Smooth muscle cell of bladder (primary cell): ENCODE measurements around the gene INKA1. TPM values are rescaled to one million over a fixed set of nuclear protein-coding genes. Genes with fewer than 3 reads are reported as not detected.

Source experiments
- total RNA-seq: library from RNA; depleted of rRNA; stranded (reverse); fragments of >200 nt; gene quantifications from 2 replicates; pipeline ENCODE4 v1.2.3, GENCODE V29; 2014

Gene INKA1
- 3.1 and 3.7 TPM in 2 replicates for total RNA-seq

DNA sequence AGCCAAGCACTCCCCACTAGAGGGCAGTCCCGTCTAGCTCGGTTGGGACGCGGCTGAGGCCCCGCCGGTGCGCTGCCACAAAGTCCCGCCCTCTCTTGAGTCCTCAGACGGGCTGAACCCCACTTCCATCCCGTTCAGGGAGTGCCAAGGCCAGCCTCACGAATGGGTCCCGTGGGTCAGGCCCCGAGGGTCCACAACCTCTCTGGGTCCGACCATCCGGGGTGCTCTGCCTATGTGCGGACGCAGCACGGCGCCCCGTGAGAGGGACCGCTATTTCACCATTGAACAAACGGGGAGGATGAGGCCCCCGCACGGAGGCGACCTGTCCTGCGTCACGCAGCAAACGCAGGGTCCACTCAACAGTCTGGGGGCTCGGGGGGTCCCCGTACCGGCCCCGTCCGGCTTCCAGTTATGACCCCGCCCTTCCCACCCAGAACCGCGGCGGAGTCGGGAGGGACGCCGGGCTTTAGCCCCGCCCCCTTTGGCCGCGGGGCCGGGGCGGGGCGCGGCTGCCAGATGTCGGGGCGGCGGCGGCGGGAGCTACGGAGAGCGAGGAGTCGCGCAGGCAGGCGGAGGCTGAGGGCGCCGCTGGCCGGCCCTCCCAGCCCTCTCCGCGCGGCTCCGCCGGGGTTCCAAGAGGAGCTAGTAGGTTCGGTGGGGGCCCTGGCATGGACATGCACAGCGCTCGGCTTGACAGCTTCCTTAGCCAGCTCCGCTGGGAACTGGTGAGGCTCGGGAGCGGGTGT is at the start of gene INKA1:
Gene INKA1, plus strand, starts transcription at position 543 of the 746 bp plus-strand sequence. Its CDS starts 132 bp downstream, at position 675.

DNA sequence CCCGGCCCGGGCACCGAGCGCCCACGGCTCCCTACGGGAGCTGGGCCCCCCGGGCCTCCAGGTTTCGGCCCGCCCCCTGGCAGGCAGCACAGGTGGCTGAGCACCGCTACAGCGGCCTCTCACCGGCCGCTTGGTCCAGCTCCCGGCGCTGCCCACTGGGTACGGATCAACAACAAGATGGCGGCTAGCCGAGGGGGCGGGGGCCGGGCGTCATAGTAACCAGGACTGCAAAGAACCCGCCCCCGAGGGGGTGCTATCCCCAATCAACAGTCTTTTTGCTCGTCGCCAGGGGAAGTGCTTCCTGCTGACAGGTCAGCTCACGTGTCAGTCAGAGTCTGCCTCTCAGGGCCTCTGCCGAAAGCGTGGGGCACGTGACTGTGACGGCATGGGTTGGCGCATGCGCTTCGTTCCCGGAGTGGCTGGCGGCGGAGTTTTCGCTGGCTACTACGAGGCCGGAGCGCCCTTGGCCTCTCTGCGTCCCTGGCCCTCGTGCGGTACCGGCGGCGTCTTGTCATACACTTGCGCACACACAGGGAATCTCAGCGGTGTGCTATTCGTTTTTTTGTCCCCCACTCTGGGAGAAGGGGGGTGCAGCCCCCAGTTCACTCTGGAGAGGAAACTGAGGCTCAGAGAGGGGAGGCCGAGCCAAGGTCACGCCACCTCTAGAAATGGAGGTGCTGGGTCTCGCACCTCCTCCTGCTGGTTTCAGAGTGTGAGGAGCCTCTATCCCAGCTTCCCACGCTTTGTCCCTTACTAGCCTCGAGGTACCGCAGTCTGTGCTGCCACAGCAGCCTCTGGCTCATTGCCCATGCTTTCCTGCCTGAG is 16.5 kb upstream of the INKA1 start, which contains the start of gene IP6K1:
Gene IP6K1, minus strand, starts transcription at position 186 of the 825 bp plus-strand sequence. CDS start 38,502 bp downstream, outside the sequence.

GRCh38 chr3:49799761-49800160 is 3.3 kb upstream of the INKA1 start, which contains the start of gene CDHR4:
Gene CDHR4, minus strand, starts transcription at chr3:49799873. Its CDS starts 61 bp downstream, at chr3:49799812.

GRCh38 chr3:49813497-49814174 is 10.6 kb downstream of the INKA1 start, which contains the start of gene UBA7:
Gene UBA7, minus strand, starts transcription at chr3:49813953. Its CDS starts 166 bp downstream, at chr3:49813787.

Other genes with a start within 250 kb of the INKA1 start
- gene BSN, start 248.8 kb upstream of the INKA1 start, total RNA-seq: under 0.01 TPM in 2 replicates
- gene APEH, start 128.9 kb upstream of the INKA1 start, total RNA-seq: 109 and 116 TPM in 2 replicates
- 6.0 TPM in 2 replicates for gene MST1, start 113.8 kb upstream of the INKA1 start, total RNA-seq
- 20.5 and 20.6 TPM in 2 replicates for gene RNF123, start 113.7 kb upstream of the INKA1 start, total RNA-seq
- gene AMIGO3, start 83.6 kb upstream of the INKA1 start, total RNA-seq: not detected in 2 replicates
- gene GMPPB, start 79.3 kb upstream of the INKA1 start, total RNA-seq: 23.0 and 30.5 TPM in 2 replicates
- gene IP6K1, start 16.7 kb upstream of the INKA1 start, total RNA-seq: 19.1 and 29.1 TPM in 2 replicates
- under 0.01 and 0.14 TPM in 2 replicates for gene CDHR4, start 3.4 kb upstream of the INKA1 start, total RNA-seq
- 39.1 and 55.2 TPM in 2 replicates for gene UBA7, start 10.7 kb downstream of the INKA1 start, total RNA-seq
- gene TRAIP, start 53.3 kb downstream of the INKA1 start, total RNA-seq: 1.0 and 1.4 TPM in 2 replicates
- gene CAMKV, start 66.6 kb downstream of the INKA1 start, total RNA-seq: not detected in 2 replicates
- gene MST1R, start 100.6 kb downstream of the INKA1 start, total RNA-seq: 0.14 and 0.55 TPM in 2 replicates
- 7.4 and 11.3 TPM in 2 replicates for gene MON1A, start 126.5 kb downstream of the INKA1 start, total RNA-seq
- gene RBM6, start 136.9 kb downstream of the INKA1 start, total RNA-seq: 32.7 and 45.2 TPM in 2 replicates